H1 (cell line): ENCODE measurements around the gene CDC42EP3. TPM values are rescaled to one million over a fixed set of nuclear protein-coding genes. Genes with fewer than 3 reads are reported as not detected.

Source experiments
- CTCF ChIA-PET: fragments of 300-600 bp; sonication (Branson Sonifier 250); formaldehyde crosslinking; loops from one replicate; lab custom pipeline; 2021; ENCODE audit not compliant: partially characterized antibody; lab: Charles Lee
- POLR2A ChIA-PET: fragments of 300-600 bp; sonication (Branson Sonifier 250); formaldehyde crosslinking; loops from one replicate; lab custom pipeline; 2021; ENCODE audit warnings: inconsistent platforms; ENCODE audit not compliant: partially characterized antibody; lab: Charles Lee
- DNase-seq, 2 experiments: peaks; one replicate each; pipeline versions ENCODE4 v3.0.0 to v3.0.0-alpha.2; 2010 to 2022; ENCODE audit warnings: low spot score in 2 of 2, low read depth in 1 of 2, mixed read lengths in 1 of 2
- FAIRE-seq: peaks from 2 replicates; lab custom pipeline; 2011; peaks lifted over from hg19 to GRCh38; lab: Jason Lieb, UNC
- H2AFZ ChIP-seq: 2 replicates; pipeline ENCODE4 v1.8.1; 2012; ENCODE audit warnings: low read length, inconsistent platforms
- H2AK5ac ChIP-seq: 2 replicates; pipeline ENCODE4 v1.6.1; 2013; ENCODE audit warnings: low read depth, low read length
- H2BK120ac ChIP-seq: replicated peaks from 2 replicates; pipeline ENCODE3; 2013; ENCODE audit warnings: low read depth, low read length, inconsistent platforms
- H2BK12ac ChIP-seq: 2 replicates; pipeline ENCODE4 v1.6.1; 2013; ENCODE audit warnings: low read depth, low read length
- H2BK15ac ChIP-seq: 2 replicates; pipeline ENCODE4 v1.6.1; 2013; ENCODE audit warnings: low read length
- H2BK20ac ChIP-seq: 2 replicates; pipeline ENCODE4 v1.6.1; 2013; ENCODE audit warnings: low read length
- H2BK5ac ChIP-seq: 2 replicates; pipeline ENCODE4 v1.6.1; 2013; ENCODE audit warnings: low read depth, low read length
- H3K14ac ChIP-seq: 2 replicates; pipeline ENCODE4 v1.6.1; 2013; ENCODE audit warnings: inconsistent platforms; ENCODE audit not compliant: insufficient read length
- H3K18ac ChIP-seq: 2 replicates; pipeline ENCODE4 v1.6.1; 2013; ENCODE audit warnings: low read length; ENCODE audit errors: extremely low read depth
- H3K23ac ChIP-seq: 2 replicates; pipeline ENCODE4 v1.6.1; 2013; ENCODE audit warnings: inconsistent platforms; ENCODE audit not compliant: insufficient read length
- H3K23me2 ChIP-seq: 2 replicates; pipeline ENCODE4 v1.6.1; 2013; ENCODE audit warnings: low read depth, low read length
- H3K27ac ChIP-seq: 2 replicates; pipeline ENCODE4 v1.6.1; 2011; ENCODE audit warnings: low read depth, low read length, inconsistent platforms
- H3K27me3 ChIP-seq, 4 experiments: replicated peaks in 1 of 4; 1 replicate in 1 of 4; 2 replicates in 3 of 4; pipeline versions ENCODE4 v1.6.1 to v1.8.1; 2011 to 2013; ENCODE audit warnings: low read length in 3 of 4, mild to moderate bottlenecking in 3 of 4, inconsistent platforms in 2 of 4, mixed read lengths in 2 of 4, moderate library complexity in 1 of 4; ENCODE audit not compliant: control insufficient read depth in 3 of 4, insufficient read depth in 3 of 4; ENCODE audit errors: extremely low read depth in 1 of 4
- H3K36me3 ChIP-seq, 4 experiments: 2 replicates each; pipeline versions ENCODE4 v1.6.1 to v1.8.1; 2011 to 2013; ENCODE audit warnings: mild to moderate bottlenecking in 4 of 4, low read length in 3 of 4, moderate library complexity in 2 of 4, control low read depth in 1 of 4, inconsistent platforms in 1 of 4; ENCODE audit not compliant: insufficient read depth in 4 of 4, control insufficient read depth in 2 of 4
- H3K4ac ChIP-seq: replicated peaks from 2 replicates; pipeline ENCODE3; 2013; ENCODE audit warnings: low read length, low read depth, mixed read lengths, inconsistent platforms; ENCODE audit not compliant: insufficient read length
- H3K4me1 ChIP-seq, 4 experiments: replicated peaks in 1 of 4; 1 replicate in 1 of 4; 2 replicates in 3 of 4; pipeline versions ENCODE4 v1.6.1 to v1.8.1; 2011 to 2013; ENCODE audit warnings: low read length in 3 of 4, inconsistent platforms in 2 of 4, mixed read lengths in 1 of 4; ENCODE audit not compliant: insufficient read depth in 4 of 4, control insufficient read depth in 3 of 4
- H3K4me2 ChIP-seq, 2 experiments: 2 replicates each; pipeline versions ENCODE4 v1.6.1 to v1.8.1; 2011 to 2013; ENCODE audit warnings: low read depth in 2 of 2, low read length in 2 of 2, control low read depth in 1 of 2, inconsistent platforms in 1 of 2, mild to moderate bottlenecking in 1 of 2; ENCODE audit not compliant: insufficient read depth in 1 of 2
- H3K4me3 ChIP-seq, 4 experiments: fragments of 200-600, 300-600 bp in 1 of 4; sonication (generic), shearing (Covaris generic), sonication (Bioruptor Twin) in 1 of 4; 2 replicates each; pipeline versions ENCODE4 v1.5.1 to v1.8.1; 2011 to 2016; ENCODE audit warnings: low read length in 4 of 4, low read depth in 3 of 4, control low read depth in 2 of 4, inconsistent platforms in 2 of 4, mild to moderate bottlenecking in 2 of 4, mixed read lengths in 1 of 4, moderate library complexity in 1 of 4; ENCODE audit not compliant: insufficient read depth in 2 of 4; ENCODE audit errors: extremely low read depth in 1 of 4
- H3K56ac ChIP-seq: replicated peaks from 2 replicates; pipeline ENCODE3; 2013; ENCODE audit warnings: low read depth, mild to moderate bottlenecking, mixed read lengths, low read length, inconsistent platforms; ENCODE audit not compliant: insufficient read length
- H3K79me1 ChIP-seq: 2 replicates; pipeline ENCODE4 v1.6.1; 2013; ENCODE audit warnings: low read depth, low read length, control low read depth
- H3K79me2 ChIP-seq, 2 experiments: 2 replicates each; pipeline versions ENCODE4 v1.6.1 to v1.8.1; 2012 to 2013; ENCODE audit warnings: low read length in 2 of 2, mild to moderate bottlenecking in 2 of 2, inconsistent platforms in 1 of 2; ENCODE audit not compliant: insufficient read depth in 2 of 2, control insufficient read depth in 1 of 2
- H3K9ac ChIP-seq, 4 experiments: replicated peaks in 1 of 4; 1 replicate in 1 of 4; 2 replicates in 3 of 4; pipeline versions ENCODE4 v1.6.1 to v1.8.1; 2011 to 2013; ENCODE audit warnings: low read depth in 3 of 4, low read length in 3 of 4, control low read depth in 2 of 4, mild to moderate bottlenecking in 2 of 4, moderate library complexity in 2 of 4, inconsistent platforms in 1 of 4; ENCODE audit errors: extremely low read depth in 1 of 4
- H3K9me3 ChIP-seq, 2 experiments: 2 replicates each; pipeline versions ENCODE4 v1.6.1 to v1.8.1; 2012 to 2013; ENCODE audit warnings: mild to moderate bottlenecking in 2 of 2, moderate library complexity in 2 of 2, control low read depth in 1 of 2, inconsistent platforms in 1 of 2, low read depth in 1 of 2, low read length in 1 of 2, mixed read lengths in 1 of 2; ENCODE audit not compliant: insufficient read depth in 2 of 2
- H4K20me1 ChIP-seq, 2 experiments: replicated peaks in 1 of 2; 2 replicates each; pipeline versions ENCODE3 to v1.8.1; 2011 to 2013; ENCODE audit warnings: inconsistent platforms in 2 of 2, low read length in 2 of 2, mild to moderate bottlenecking in 1 of 2; ENCODE audit not compliant: insufficient read depth in 2 of 2, control insufficient read depth in 1 of 2
- H4K5ac ChIP-seq: 2 replicates; pipeline ENCODE4 v1.6.1; 2013; ENCODE audit warnings: low read length, low read depth, mixed read lengths, inconsistent platforms; ENCODE audit not compliant: insufficient read length
- H4K8ac ChIP-seq: 2 replicates; pipeline ENCODE4 v1.8.0; 2013; ENCODE audit warnings: mild to moderate bottlenecking, moderate library complexity, low read length, inconsistent platforms; ENCODE audit not compliant: insufficient read depth; ENCODE audit errors: extremely low read depth
- H4K91ac ChIP-seq: replicated peaks from 2 replicates; pipeline ENCODE3; 2013; ENCODE audit warnings: low read length, mixed read lengths, inconsistent platforms; ENCODE audit not compliant: insufficient read length
- ATF2 ChIP-seq: IDR thresholded peaks from 2 replicates; pipeline ENCODE4 v1.6.1; 2012; ENCODE audit warnings: low read length, inconsistent platforms
- CEBPB ChIP-seq: IDR thresholded peaks from 2 replicates; pipeline ENCODE4 v1.6.1; 2012; ENCODE audit warnings: low read depth, low read length
- CHD1 ChIP-seq: IDR thresholded peaks from 2 replicates; pipeline ENCODE4 v1.6.1; 2012; ENCODE audit warnings: low read depth, low read length, improper control_type of control experiment
- GABPA ChIP-seq: IDR thresholded peaks from 2 replicates; pipeline ENCODE4 v1.6.1; 2011; ENCODE audit warnings: mild to moderate bottlenecking, low read length, moderate library complexity, borderline replicate concordance; ENCODE audit not compliant: insufficient read depth
- POLR2A ChIP-seq, 2 experiments: IDR thresholded peaks; 1 replicate in 1 of 2; 2 replicates in 1 of 2; pipeline ENCODE4 v1.6.1; 2011; ENCODE audit warnings: low read depth in 2 of 2, low read length in 2 of 2, mild to moderate bottlenecking in 2 of 2; ENCODE audit errors: control extremely low read depth in 1 of 2
- SAP30 ChIP-seq: fragments of 300-600 bp; sonication (generic); IDR thresholded peaks from 2 replicates; pipeline ENCODE4 v1.7.1; 2012; ENCODE audit warnings: low read length, moderate library complexity, mild to moderate bottlenecking, inconsistent platforms; ENCODE audit not compliant: insufficient read depth, insufficient replicate concordance
- SP2 ChIP-seq: IDR thresholded peaks from 2 replicates; pipeline ENCODE4 v1.6.1; 2012; ENCODE audit warnings: mild to moderate bottlenecking, low read length, inconsistent platforms
- SP4 ChIP-seq: IDR thresholded peaks from 2 replicates; pipeline ENCODE4 v1.6.1; 2012; ENCODE audit warnings: low read length, inconsistent platforms
- ZNF274 ChIP-seq: IDR thresholded peaks from 2 replicates; pipeline ENCODE4 v1.7.0; 2012; ENCODE audit warnings: low read length, borderline replicate concordance; ENCODE audit errors: extremely low read depth
- WGBS, 2 experiments: shearing (Covaris generic) in 1 of 2; methylation state at CpG; one replicate each; pipeline versions ENCODE4 v1.1.6 to v1.1.7; 2013 to 2015; ENCODE audit warnings: low lambda C conversion rate in 2 of 2, mixed read lengths in 2 of 2, inconsistent platforms in 1 of 2, low coverage in 1 of 2, missing lambda C conversion rate in 1 of 2; ENCODE audit not compliant: insufficient replicate concordance in 2 of 2, insufficient coverage in 1 of 2, insufficient read length in 1 of 2; ENCODE audit errors: extremely low coverage in 1 of 2, missing lambda C conversion rate in 1 of 2; 5-methylcytosine and 5-hydroxymethylcytosine counted together
- polyA plus RNA-seq, 7 experiments: library from polyadenylated mRNA; depleted of rRNA in 3 of 7; stranded (reverse) in 5 of 7; unstranded in 2 of 7; fragments of >200 nt in 5 of 7; fragments of 200-250 nt in 2 of 7; gene quantifications; 1 replicate in 5 of 7; 2 replicates in 1 of 7; 4 replicates in 1 of 7; pipeline versions ENCODE4 v1.2.1 to v1.2.3, GENCODE V29; 2011 to 2013; ENCODE audit warnings: missing spikeins in 2 of 7, mixed read lengths in 2 of 7
- total RNA-seq: library from RNA; stranded (reverse); fragmentation: NEBNext Ultra II Directional; extraction: Animal tissue kit (Norgen Biotek cat#: 25700); gene quantifications from 2 replicates; pipeline ENCODE4 v1.2.1, GENCODE V29; 2021

CDC42EP3 gene
- total and polyA plus RNA-seq, 2 of the 8 experiments (the other 6 are each of a cell fraction or from before 2014, with no cell fraction given), result 18.4 to 24.7 TPM

- Histone ChIP-seq H2AK5ac (no peak overlapping the region), H3K23me2 (no peaks in the 10 kb centered on the region), H4K20me1 (no peaks in the 10 kb centered on the region), H2BK120ac (no peak overlapping the region), H4K5ac (no peak overlapping the region), H2BK20ac (no peak overlapping the region), H3K79me2 (no peaks in the 10 kb centered on the region), H3K36me3 (no peaks in the 10 kb centered on the region), H3K23ac (no peak overlapping the region), H3K27ac (no peak overlapping the region), H3K14ac (no peak overlapping the region), H3K9ac (no peak overlapping the region), H3K9me3 (no peaks in the 10 kb centered on the region), H4K91ac (no peak overlapping the region), H4K8ac (no peak overlapping the region), H3K4me2 (no peak overlapping the region), H3K18ac (no peak overlapping the region), H2BK12ac (no peak overlapping the region), H2AFZ (no peak overlapping the region), H3K79me1 (no peaks in the 10 kb centered on the region), H3K27me3 (no peaks in the 10 kb centered on the region), H3K56ac (no peak overlapping the region), H2BK5ac (no peak overlapping the region), H3K4ac (no peak overlapping the region), H3K4me1 (no peaks in the 10 kb centered on the region), H3K4me3 (no peak overlapping the region), H2BK15ac (no peak overlapping the region)
- TF ChIP-seq GABPA (no peak), SP2 (no peak), SP4 (no peak), ZNF274 (no peak), CEBPB (no peak), ATF2 (no peak), POLR2A (IDR thresholded peaks at IDR 0.05; ENCODE audit: control extremely low read depth in 1 of 2, low read depth in 2 of 2, low read length in 2 of 2) (no peak), SAP30 (no peak), CHD1 (no peak)
- no peak for DNase-seq
- CTCF ChIA-PET, result no interaction called here
- POLR2A ChIA-PET, result no interaction called here
- FAIRE-seq, result no peak
- WGBS, 2 experiments, result 91% methylated on average over 3 of the region's 4 CpGs; no CpG with 5 or more reads in 1 of the 2 experiments
These were observed 40.7 kb downstream of the CDC42EP3 start for GRCh38 chr2:37630776-37631175.
